Tibial nerve (tissue), 4 donors: Measurements from ENCODE around the gene SYTL1.

Source experiments
- CTCF ChIP-seq, 5 experiments: fragments of 200-600 bp in 3 of 5; fragments of 450-650 bp in 2 of 5; sonication (generic) in 3 of 5; IDR thresholded peaks; one replicate each; pipeline ENCODE4 v1.5.1; 2016 to 2019; ENCODE audit warnings: antibody characterized with exemption in 5 of 5, mild to moderate bottlenecking in 3 of 5, moderate library complexity in 2 of 5
- EP300 ChIP-seq, 2 donors: sonication (generic); formaldehyde crosslinking; IDR thresholded peaks; one replicate each; pipeline ENCODE4 v1.6.1; 2017; ENCODE audit warnings: antibody characterized with exemption in 2 of 2, mild to moderate bottlenecking in 1 of 2

DNA sequence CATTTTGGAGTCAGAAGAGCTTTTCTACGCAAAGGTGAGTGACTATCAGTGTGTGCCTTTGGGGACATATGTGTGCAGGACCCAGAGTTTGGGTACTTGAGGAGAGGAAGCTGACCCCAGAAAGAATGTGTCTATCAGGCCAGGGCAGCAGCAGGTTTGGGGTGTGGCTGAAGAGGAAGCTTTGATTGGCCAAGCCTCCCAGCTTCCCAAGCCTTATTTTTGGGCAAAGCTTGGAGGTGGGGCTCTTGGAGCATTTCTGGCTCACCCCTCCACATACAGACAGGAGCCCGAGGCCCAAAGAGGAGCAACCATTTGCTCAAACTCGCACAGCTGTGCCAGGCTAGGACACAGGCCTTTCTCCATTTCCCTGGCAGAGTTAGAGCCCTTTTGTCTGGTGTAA is 55.3 kb downstream of the SYTL1 start:
- TF ChIP-seq CTCF (IDR thresholded peaks at IDR 0.05): no peak
- no peak for TF ChIP-seq EP300 (IDR thresholded peaks at IDR 0.05)
